ENCODE data around the gene CAMK2G. TPM values are rescaled to one million over a fixed set of nuclear protein-coding genes. Genes with fewer than 3 reads are reported as not detected.

The CAMK2G gene
- 47.4 TPM for total RNA-seq

DNA sequence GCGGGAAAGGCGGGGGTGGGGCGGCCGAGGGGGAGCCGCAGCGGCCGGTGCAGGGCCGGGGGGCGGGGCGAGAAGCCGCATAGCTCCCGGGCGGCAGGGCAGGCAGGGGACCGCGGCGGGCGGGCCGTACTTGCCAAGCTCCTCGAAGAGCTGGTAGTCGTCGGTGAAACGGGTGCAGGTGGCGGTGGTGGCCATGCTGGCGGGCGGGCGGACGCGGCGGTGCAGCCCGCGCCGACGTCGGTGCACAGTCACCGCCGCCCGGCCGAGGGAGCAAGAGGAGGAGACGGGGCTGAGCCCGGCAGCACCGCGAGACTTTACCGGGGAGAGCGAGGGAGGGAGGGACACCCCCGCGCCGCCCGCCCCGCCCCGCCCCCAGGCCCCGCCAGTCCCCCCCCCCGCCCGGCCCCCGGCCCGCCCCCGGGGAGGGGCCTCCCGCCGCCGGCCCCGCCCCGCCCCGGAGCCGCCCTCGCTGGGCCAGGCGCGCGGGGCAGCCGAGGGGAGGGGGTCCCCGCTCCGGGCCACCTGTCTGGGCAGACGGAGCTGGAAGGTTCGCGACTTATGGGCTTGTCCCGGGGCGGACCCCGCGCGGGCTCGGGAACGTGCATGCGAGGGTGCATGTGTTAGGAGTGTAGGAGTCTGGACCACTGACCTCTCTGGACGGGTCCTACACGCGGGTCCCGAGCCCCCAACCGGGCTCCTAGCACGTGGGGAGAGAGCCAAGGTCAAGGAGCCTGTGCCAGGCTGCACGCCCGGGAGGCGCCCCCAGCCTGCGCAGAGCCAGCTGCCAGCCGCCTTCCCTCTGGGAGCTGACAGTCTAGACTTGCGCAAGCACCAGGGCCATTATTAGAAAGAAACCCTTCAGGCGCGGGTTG, at the start of gene CAMK2G:
CAMK2G (minus strand) TSS at position 289 of the 872 bp plus-strand sequence; CDS start at position 195, 94 bp downstream.

GRCh38 chr10:73910764-73911552, 36.6 kb upstream of the CAMK2G start, which contains the start of gene PLAU:
Gene PLAU, plus strand, starts transcription at chr10:73911132. Its CDS starts 424 bp downstream, at chr10:73911556.

DNA sequence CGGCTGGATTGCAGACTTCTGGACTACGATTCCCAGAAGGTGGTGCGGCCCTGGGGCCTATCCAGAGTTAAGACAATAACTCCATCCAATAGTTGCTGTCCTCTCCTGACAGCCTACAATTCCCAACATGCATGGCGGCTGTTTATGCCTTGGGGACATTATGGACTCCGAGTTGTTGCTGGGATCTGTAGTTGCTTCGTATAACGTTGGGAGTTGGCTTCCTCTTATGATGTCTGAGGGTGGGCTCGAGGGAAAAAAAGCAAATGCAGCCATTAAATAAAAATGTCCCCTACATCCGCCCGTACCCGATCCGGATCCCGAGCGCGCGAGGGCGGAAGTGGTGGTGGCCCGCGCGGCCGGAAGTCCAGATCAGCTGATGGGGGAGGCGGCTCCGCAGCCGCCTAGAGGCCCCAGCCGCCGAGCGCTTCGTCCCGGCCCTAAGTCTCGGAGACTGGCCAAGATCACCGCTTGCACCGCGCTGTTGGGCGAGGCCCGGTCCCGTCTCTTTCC, 89.1 kb downstream of the CAMK2G start, which contains the start of gene ZSWIM8:
ZSWIM8 (plus strand) TSS at position 396 of the 510 bp plus-strand sequence. CDS start 273 bp downstream, outside the sequence.

DNA sequence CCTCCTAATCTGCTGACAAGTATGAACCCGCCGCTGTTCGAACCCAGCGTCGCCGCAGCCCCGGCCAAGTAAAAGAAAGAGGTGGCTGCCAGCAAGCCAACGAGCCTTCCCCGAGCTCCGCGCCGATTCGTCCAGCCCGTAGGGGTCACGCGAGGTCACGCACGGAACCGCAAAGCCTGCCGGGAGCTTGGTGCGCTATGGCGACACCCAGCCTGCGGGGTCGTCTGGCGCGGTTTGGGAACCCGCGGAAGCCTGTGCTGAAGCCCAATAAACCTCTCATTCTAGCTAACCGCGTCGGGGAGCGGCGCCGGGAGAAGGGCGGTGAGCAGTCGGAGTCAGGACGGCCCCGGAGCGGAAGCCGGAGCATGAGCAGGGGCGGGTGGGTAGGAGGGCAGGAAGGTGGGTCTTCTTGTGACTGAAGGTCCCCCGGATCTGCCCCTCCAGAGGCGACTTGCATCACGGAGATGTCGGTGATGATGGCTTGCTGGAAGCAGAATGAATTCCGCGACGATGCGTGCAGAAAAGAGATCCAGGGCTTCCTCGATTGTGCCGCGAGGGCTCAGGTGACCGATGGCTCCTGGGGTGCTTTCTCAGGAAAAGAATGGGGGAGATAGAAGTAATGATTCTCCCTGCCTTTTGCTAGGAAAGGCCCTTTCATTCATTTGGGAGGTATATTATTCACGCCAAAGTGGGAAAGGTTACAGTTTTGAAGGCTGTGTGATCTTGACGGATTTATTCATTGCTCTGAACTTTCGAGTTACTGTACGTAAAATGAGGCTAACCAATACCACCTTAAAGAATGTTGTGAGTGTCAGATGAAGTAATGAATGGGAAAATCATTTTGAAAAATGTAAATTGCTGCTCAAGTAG, 92.2 kb downstream of the CAMK2G start, which contains the start of gene CHCHD1:
CHCHD1 (plus strand) TSS at position 170 of the 870 bp plus-strand sequence; CDS start at position 198, 28 bp downstream.

Other genes with a start within 250 kb of the CAMK2G start
- 18.0 TPM for gene MYOZ1, start 233.1 kb downstream of the CAMK2G start, total RNA-seq
- gene SYNPO2L, start 218.5 kb downstream of the CAMK2G start, total RNA-seq, result 2.5 TPM
- gene AGAP5, start 176.4 kb downstream of the CAMK2G start, total RNA-seq, result 8.0 TPM
- 60.9 TPM for gene SEC24C, start 130.2 kb downstream of the CAMK2G start, total RNA-seq
- gene CHCHD1, start 92.5 kb downstream of the CAMK2G start, total RNA-seq, result 12.4 TPM
- gene ZSWIM8, start 88.9 kb downstream of the CAMK2G start, total RNA-seq, result 97.1 TPM
- 20.9 TPM for gene NDST2, start 63.0 kb downstream of the CAMK2G start, total RNA-seq
- gene PLAU, start 36.6 kb upstream of the CAMK2G start, total RNA-seq, result 8.1 TPM
- gene VCL, start 123.6 kb upstream of the CAMK2G start, total RNA-seq, result 99.8 TPM